Endothelial cell of hepatic sinusoid (primary cell): ENCODE data around the gene CEP250.

Experiments
- in situ Hi-C: cut with HindIII; loops from 2 replicates; pipeline ENCODE4 v1.10.0; 2017; ENCODE audit warnings: low sequenced_read_pairs

Gene CEP250

DNA sequence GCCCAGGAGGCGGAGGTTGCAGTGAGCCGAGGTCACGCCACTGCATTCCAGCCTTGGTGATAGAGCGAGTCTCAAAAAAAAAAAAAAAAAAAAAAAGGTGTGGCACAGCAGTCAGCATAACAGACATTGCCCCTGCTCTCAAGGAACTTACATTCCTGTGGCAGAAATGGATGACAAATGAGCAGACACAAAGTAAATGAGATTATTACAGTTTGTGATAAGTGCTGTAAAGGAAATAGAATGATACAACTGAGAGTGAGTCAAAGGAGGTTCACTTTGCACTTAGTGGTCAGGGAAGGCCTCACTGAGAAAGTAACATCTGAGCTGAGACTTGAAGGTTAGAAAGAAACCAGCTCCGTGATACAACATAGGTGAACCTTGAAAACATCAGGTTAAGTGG is 36.4 kb downstream of the CEP250 start:
- in situ Hi-C loops = no loop called here

DNA sequence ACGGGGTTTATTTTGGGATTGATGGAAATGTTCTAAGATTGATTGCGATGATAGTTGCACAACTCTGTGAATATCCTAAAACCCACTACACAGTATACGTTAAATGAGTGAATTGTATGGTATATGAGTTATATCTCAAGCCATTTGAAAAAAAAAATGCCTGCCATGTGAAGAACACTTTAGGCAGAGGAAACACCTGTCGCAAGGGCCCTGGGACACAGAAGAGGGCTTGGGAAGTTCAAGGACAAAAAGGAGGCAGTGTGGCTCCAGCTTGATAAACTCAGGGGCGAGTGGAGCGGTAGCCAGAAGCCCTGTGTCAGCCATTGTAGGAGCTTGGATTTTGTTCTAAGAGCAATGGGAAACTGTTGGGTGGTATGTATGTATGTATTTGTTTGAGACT is 37.0 kb downstream of the CEP250 start:
- in situ Hi-C loops = no loop called here

DNA sequence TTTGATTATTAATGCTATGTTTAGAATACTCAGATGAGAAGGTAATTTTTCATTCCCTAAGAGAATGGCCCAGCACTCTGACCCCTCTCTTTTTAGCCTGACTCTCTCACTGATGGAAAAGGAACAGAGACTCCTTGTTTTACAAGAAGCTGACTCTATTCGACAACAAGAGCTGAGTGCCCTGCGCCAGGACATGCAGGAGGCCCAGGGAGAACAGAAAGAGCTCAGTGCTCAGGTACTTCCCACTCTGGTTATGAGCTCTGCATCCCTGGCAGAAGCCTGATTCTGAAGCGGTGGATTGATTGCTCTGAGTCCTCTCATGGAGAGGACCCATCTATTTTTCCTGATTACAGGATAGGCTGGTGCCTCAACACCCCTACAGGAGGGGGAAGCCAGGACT is 41.1 kb downstream of the CEP250 start:
- in situ Hi-C loops = loop anchor here (5.0 kb wide), 1 partner anchor 44 kb away; no protein-coding TSS in a partner anchor

DNA sequence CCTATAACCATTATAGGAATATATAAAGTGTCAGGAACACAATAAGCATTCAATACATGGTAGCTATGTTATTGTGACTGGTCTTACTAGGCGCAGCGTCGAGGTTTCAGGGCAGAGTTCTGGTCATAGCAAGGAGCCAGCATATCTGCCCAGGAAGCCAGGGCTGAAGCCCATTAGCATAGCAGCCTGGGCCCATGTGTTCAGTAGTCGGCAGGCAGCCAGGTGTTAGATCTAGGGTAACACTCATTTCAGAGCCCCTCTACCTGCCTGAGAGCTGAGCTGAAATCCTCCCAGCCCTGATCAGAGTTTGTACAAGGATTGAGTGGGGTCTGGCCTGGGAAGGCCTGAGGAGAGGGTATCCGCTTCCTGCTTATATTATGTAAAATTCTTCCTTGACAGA is 41.9 kb downstream of the CEP250 start:
- in situ Hi-C loops = loop anchor here (5.0 kb wide), 1 partner anchor 45 kb away; no protein-coding TSS in a partner anchor

DNA sequence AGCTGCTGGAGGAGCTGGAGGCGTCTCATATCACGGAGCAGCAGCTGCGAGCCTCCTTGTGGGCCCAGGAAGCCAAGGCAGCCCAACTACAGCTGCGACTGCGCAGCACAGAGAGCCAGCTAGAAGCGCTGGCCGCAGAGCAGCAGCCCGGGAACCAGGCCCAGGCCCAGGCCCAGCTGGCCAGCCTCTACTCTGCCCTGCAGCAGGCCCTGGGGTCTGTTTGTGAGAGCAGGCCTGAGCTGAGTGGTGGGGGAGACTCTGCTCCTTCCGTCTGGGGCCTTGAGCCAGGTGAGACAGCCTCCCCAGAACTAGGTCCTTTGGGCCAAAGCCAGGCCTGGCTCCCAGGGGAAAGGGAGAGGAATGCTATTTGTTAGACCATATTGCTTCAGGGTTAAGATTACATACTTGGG is 42.4 kb downstream of the CEP250 start:
- in situ Hi-C loops = loop anchor here (5.0 kb wide), 1 partner anchor 45 kb away; no protein-coding TSS in a partner anchor

DNA sequence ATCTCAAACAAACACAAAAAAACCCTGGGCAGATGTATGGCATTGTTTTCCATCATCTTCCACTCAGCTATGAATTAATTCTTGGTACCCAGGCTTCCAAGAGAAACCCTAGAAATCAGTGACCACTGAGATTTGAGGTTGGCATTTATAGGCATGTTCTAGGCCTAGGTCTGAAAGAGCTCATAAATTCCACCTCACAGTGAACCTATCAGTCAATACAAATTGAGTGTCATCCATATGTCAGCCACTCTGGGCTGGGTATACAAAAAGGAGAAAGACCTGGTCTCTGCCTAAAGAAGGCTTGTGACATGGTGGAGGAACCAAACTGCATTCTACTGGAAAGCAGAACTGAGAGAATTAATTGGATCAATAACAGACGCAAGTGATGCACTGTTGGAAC is 43.9 kb downstream of the CEP250 start:
- in situ Hi-C loops = loop anchor here (5.0 kb wide), 1 partner anchor 47 kb away; no protein-coding TSS in a partner anchor

DNA sequence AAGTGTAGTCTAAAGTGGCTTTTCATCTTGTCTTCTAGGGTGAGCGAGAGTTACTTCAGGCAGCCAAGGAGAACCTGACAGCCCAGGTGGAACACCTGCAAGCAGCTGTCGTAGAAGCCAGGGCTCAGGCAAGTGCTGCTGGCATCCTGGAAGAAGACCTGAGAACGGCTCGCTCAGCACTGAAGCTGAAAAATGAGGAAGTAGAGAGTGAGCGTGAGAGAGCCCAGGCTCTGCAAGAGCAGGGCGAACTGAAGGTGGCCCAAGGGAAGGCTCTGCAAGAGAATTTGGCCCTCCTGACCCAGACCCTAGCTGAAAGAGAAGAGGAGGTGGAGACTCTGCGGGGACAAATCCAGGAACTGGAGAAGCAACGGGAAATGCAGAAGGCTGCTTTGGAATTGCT is 47.0 kb downstream of the CEP250 start:
- in situ Hi-C loops = no loop called here

DNA sequence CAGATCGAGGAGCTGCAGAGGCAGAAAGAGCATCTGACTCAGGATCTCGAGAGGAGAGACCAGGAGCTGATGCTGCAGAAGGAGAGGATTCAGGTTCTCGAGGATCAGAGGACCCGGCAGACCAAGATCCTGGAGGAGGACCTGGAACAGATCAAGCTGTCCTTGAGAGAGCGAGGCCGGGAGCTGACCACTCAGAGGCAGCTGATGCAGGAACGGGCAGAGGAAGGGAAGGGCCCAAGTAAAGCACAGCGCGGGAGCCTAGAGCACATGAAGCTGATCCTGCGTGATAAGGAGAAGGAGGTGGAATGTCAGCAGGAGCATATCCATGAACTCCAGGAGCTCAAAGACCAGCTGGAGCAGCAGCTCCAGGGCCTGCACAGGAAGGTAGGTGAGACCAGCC is 47.9 kb downstream of the CEP250 start:
- in situ Hi-C loops = no loop called here

DNA sequence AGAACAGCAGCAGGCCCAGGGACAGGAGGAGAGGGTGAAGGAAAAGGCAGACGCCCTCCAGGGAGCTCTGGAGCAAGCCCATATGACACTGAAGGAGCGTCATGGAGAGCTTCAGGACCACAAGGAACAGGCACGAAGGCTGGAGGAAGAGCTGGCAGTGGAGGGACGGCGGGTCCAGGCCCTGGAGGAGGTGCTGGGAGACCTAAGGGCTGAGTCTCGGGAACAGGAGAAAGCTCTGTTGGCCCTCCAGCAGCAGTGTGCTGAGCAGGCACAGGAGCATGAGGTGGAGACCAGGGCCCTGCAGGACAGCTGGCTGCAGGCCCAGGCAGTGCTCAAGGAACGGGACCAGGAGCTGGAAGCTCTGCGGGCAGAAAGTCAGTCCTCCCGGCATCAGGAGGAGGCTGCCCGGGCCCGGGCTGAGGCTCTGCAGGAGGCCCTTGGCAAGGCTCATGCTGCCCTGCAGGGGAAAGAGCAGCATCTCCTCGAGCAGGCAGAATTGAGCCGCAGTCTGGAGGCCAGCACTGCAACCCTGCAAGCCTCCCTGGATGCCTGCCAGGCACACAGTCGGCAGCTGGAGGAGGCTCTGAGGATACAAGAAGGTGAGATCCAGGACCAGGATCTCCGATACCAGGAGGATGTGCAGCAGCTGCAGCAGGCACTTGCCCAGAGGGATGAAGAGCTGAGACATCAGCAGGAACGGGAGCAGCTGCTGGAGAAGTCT is 48.6 kb downstream of the CEP250 start:
- in situ Hi-C loops = no loop called here

DNA sequence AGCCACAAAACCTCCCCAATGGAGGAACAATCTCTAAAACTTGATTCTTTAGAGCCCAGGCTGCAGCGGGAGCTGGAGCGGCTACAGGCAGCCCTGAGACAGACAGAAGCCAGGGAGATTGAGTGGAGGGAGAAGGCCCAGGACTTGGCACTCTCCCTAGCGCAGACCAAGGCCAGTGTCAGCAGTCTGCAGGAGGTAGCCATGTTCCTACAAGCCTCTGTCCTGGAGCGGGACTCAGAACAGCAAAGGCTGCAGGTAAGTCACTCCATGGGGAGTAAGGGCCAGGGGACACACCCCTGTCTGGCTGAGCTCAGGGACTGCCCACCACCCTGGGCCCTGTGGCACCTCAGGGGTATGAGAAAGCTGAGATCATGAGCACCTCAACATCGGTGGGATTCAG is 49.4 kb downstream of the CEP250 start:
- in situ Hi-C loops = no loop called here

DNA sequence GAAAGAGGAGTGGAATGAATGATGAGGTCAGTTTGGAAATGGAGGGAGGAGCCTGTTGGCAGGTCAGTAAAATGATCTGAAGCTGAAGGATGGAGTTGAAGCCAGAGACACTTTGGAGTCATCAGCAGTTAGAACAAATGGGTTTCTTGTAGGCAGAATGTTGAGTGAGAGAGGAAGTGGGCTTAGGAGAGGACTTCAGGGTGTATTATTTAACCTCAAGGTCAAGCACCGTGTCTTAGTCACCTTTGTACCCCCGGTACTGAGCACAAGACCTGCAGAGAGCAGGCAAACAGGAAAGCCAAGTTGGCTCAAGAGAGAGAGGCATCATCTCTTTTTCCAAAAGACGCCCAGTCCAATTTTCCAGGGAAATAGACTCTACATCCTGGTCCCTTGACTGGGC is 50.8 kb downstream of the CEP250 start:
- in situ Hi-C loops = no loop called here

DNA sequence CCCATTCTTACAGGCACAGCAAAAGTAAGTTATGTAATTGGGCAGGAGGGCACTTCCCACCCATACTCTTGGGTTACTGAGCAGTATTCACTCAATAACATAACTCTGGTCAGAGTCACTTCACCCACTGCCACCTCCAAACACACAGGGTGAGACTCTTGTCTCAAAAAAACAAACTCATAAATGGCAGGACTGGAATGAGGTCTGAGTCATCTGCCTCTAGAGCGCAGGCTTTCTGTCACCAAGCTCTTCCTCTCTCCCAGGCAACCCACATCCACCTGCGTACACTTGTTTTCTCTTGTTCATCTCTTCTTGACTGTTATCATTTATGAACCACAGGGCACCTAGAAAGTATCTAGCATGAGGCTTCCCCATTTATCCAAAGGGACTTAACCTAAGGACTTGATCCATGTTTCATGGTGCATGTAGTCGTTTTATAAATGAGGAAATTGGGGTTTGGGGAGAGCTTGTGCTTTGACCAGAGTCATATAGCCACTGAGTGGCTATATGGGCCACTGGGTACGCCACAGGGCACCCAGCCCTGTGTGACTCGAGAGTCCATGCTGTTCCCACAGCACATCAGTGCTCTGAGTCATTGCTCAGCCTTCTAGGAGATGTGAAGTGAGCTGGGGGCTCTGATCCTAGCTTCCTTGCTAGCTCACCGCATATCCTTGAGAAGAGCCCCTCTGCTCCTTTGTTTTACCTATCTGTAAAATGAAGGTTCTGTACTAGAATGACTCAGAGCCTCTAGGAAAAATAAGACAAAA is 51.7 kb downstream of the CEP250 start:
- in situ Hi-C loops = no loop called here

DNA sequence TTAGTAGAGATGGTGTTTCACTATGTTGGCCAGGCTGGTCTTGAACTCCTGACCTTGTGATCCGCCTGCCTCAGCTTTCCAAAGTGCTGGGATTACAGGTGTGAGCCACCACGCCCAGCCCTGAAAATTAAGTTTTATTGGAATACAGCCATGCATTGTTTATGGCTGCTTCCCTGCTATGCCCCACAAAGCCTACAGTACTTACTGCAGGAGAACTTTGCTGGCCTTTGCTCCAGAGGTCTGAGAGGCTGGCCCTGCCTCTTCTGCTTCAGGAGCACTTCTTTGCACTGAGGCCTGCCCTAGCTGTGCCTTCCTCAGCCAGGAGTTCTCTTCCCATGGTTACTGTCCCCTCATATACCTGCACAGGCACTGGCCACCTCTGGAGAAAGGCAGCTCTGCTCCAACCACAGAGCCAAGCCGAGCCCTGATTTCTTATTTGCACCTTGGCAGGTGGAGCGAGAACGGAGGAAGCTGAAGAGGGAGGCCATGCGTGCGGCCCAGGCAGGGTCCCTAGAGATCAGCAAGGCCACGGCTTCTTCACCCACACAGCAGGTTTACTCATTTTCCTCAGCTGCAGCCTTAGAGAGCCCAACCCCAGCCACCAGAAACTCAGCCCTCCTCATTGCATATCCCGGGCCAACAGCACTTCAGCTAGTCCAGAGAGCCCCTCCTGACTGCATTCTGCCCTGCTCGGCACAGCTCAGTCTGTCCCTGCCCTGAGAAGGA is 53.3 kb downstream of the CEP250 start:
- in situ Hi-C loops = no loop called here

DNA sequence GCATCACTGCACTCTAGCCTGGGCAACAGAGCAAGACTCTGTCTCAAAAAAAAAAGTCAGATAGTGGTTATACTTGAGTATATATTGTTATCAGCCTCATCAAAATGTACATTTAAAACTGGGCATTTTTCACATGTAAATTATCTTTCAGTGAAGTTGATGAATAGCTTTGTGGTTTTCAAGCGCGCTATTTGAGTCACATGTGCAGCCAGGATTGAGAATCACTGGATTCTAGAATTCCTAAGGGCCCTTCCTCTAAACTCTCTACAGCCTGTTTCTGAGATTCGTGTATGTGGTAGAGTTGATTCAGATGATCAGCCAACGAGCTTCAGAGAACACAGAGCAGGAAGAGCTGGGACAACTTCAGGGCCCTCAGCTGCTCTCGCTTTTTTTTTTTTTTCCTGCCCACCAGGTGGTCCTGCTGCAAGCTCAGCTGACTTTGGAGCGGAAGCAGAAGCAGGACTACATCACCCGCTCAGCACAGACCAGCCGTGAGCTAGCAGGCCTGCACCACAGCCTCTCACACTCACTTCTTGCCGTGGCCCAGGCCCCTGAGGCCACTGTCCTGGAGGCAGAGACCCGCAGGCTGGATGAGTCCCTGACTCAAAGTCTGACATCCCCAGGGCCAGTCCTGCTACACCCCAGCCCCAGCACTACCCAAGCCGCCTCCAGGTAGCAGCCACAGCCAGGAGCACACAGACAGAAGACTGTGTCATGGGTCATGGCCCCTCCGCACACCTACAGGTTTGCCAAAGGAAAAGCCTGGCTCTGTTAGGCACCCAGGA is 55.7 kb downstream of the CEP250 start:
- in situ Hi-C loops = no loop called here

DNA sequence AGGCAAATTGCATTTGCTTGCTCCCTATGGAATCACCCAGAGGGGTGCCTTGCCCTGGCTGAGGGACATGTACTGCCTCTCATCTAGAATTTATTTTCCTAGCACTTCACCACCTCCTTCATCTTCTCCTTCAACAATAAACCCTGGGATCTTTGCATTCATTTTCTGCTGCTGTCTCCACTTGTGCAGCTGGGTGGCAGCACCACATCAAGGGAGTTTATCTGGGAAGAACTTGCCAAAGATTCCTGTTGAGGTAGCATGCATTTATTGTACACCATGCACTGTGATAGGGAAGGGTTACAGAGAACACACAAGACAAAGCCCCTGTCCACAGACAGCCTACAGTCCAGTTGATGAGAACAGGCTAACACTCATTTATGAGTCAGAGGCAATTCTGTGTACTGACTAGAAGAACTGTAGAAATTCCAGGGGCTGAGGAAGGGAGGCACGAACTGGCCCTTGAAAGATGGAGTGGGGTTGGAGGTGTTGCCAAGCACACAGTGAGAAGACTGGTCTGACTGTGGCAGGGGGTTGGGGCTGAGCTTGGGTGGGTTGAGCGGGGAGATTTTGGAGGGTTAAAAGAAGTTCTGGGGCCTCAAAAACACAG is 56.5 kb downstream of the CEP250 start:
- in situ Hi-C loops = no loop called here

DNA sequence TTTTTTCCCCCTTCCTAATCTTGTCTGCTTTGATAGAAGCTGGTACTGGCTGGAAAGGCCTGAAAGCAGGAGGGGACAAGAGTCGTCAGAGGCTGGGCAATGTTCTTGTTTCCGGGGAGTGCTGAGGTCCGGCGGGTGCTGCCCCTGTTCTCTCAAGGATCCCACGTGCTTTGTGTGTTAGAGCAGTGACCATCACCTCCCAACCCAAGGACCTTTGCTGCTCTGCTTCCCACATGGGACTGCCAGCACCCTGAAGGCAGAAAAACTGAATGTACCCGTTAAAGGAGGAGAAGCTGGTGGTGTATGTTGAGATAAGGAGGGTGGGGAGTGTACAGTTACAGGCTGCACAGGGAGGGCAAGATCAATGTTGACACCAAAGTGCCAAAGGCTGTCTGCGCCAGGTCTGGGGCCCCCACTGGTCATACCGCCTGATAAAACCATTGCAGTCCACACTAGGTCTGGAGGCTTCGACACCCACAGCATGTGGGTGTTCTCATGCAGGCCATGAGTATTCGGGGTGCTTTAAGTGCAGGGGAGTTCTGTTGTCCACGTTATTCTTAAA is 59.1 kb downstream of the CEP250 start:
- in situ Hi-C loops = no loop called here

DNA sequence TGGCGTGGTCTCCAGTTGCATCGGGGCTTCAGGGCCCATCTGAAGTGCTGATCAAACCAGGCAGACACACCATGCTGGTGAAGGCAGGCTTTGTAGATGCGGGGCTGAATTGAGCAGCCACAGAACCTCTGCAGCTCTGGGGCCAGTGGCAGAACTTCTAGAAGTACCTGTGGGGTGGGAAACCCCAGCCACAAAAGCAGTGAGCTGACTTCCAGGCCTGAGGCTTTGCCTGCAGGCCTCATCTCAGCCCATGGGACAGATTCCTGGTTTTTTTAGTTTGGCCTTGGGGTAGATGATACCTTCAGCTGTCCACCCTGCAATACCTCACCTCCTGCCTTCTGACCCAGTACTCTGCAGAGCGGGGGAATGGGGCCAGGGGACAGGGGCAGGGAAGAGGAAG is 59.9 kb downstream of the CEP250 start:
- in situ Hi-C loops = no loop called here

DNA sequence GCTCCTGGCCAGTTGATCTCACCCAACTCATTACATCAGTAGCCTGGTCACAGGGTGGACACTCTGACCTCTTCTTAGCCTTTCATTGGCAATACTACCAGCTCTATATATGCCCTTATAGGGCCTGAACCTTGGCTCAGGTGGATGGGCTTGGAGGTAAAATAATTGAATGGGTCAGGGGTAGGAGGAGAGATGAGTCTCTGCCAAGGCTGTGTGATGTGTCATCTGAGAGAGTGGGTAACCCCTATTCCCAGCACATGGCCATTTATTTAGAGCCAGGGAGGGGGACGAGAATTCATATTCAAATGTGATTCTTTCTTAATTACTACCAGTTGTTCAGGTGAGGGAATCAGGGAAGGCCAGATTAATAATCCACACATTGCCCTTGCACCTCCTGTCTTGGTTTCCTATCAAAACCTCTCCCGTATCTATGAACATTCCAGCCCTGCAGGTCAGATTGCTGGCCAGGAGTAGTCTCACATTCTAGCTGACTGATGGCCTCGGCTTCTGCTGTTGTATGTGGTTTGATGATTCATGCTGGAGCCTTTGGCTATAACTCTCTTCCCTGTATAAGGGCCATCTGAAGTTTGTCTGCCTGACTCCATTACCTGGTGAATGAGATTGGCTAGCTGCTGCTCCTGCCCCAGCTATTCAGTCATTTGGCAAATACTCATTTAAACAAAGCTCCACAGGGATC is 60.7 kb downstream of the CEP250 start:
- in situ Hi-C loops = no loop called here

DNA sequence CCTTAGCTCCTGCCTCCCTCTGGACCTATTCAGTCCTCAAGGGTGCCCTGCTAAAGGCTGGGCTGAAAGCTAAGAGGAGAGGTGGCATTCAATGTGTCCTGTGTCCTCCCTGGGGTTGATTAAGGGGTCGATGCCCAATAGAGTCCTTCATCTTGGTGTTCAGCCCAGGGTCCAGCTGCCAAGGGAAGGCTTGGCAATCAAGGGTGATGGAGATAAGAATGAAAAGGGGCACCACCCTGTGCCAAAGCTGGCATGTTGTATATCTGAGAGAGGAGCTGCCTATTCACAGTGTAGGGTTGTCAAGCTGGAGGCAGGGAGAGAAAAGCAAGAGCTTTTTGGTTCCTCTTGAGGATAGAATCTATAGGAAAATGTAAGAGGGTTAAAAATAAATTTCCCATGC is 61.7 kb downstream of the CEP250 start:
- in situ Hi-C loops = no loop called here
